NCI-H2196 (cell line): ENCODE data around the gene RBM38.
"Not testable (repeated sequence)": the region's sequence is repeated elsewhere in the genome, so short reads cannot be mapped to it uniquely, and the experiment has no call there.

ENCODE experiments used
- DNase-seq: peaks from one replicate; lab custom pipeline; 2025; ENCODE audit not compliant: unreplicated experiment; lab: John Stamatoyannopoulos, UW

RBM38 gene

DNA sequence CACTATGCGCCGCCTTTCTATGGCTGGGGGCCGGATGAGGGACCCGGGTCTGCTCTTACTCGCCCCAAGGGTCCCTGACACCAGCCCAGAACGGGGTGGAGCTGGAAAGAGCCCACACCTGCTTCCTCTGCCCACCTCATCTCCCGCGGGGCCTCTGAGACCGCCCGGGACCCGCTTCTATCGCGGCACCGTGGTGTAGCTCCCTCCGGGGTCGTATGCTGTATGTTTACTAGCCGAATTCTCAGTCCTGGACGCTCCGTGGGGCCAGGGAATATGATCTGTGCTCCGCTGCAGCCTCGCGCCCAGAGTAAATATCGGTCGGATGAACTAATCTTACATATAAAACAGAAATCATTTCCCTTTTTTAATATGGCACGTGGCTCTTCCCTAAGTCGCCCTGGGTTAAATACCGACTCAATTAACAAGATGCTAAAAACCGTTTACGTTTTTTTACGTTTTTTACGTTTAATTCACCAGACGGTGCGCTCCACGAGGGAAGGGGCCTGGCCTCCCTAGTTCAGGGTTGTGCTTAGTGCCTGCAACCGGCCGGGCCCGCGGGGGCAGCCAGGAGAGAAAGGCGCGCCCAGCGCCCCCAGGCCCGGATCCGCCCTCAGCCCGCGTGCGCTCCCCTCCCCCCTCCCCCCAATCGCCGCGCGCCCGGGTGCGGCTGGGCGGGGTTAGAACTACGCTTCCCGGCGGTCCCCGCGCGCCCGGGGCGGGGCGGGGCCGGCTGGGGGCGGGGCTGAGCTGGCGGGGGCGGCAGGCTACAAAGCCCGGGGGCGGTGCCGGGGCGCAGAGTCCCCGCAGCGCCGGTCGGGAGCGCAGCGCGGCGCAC, at the start of gene RBM38:
Gene RBM38, plus strand, starts transcription at position 793 of the 835 bp plus-strand sequence. CDS start 186 bp downstream, outside the sequence.
- peak; percentile 81 for DNase-seq

DNA sequence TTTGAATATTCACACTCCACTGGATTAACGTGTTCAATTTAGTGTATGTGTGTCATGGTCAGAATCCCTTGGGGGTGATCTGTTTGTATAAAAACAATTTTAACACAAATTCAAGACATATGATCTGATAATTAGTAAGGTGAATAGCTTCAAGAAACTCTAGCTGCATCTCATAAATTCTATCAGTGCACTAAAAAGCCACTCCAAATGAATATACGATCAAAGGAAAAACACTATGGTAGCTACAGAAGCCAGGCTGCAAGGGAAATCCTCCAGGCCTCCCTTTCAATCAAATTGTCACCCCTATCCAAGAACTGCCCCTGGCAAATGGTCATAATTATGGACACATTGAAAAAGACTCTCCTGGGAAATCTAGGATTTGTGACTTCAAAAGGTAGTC, 49.5 kb upstream of the RBM38 start:
- no peak for DNase-seq

DNA sequence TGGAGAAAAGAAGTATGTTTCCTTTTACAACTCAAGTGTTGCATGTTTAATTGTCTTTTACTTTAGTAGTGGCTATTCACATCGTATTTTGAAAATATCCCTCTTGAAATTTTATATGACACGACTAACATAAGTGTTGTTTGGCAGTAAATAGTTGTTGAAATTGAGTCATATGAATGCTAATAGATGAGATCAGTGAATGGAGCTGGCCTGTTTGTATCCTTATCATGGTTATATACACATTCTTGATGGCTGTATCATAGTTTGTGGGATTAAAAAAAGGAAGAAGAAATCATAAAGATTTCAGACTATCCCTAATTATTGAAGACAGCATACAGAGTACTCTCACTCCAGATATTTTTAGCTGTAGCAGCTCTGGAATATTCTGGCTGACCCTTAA, 48.4 kb upstream of the RBM38 start:
- DNase-seq = no peak

DNA sequence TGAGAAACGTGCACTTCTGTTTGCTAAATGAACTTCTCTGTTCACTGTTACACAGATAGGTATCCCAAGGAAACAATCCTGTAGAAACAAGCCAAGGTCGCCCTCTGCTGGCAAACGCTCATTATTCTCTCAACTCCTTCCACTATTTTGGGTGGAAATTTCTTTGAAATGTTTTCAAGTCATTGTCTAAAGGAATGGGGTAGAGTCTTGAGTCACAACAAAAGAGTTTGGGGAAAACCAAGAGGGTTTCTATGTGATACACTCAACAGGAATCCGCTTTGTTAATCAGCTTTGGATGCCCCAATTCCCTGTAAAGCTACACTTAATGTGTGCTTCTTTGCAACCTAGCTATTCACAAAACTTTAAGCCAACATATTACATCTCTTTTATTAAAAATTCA, 44.7 kb upstream of the RBM38 start:
- peak; percentile 76 for DNase-seq

DNA sequence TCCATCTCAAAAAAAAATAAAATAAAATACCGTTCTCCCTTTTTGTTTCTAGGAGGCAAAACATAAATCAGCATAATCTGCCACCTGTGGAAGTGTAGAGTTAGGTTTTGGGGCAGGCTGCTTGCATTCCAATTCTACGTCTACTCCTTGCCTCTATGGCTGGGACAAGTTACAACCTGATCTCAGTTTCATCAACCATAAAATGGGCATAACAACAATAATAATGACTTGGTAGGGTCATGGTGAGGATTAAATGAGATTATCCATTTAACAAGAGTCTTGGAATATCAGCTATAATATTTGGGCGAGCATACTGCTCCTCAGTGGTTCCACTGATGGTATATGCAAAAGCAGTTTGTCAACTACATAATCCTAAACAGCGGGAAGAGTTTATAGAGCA, 43.8 kb upstream of the RBM38 start:
- no peak for DNase-seq

DNA sequence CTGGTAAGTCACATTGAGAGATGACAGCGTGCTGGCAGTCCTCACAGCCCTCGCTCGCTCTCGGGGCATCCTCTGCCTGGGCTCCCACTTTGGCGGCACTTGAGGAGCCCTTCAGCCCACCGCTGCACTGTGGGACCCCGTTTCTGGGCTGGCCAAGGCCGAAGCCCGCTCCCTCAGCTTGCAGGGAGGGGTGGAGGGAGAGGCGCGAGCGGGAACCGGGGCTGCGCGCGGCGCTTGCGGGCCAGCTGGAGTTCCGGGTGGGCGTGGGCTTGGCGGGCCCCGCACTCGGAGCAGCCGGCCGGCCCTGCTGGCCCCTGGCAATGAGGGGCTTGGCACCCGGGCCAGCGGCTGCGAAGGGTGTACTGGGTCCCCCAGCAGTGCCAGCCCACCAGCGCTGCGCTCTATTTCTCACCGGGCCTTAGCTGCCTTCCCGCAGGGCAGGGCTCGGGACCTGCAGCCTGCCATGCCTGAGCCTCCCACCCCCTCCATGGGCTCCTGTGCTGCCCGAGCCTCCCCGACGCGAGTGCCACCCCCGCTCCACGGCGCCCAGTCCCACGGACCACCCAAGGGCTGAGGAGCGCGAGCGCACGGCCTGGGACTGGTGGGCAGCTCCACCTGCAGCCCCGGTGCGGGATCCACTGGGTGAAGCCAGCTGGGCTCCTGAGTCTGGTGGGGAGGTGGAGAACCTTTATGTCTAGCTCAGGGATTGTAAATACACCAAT, 42.8 kb upstream of the RBM38 start:
- not testable (repeated sequence) for DNase-seq

DNA sequence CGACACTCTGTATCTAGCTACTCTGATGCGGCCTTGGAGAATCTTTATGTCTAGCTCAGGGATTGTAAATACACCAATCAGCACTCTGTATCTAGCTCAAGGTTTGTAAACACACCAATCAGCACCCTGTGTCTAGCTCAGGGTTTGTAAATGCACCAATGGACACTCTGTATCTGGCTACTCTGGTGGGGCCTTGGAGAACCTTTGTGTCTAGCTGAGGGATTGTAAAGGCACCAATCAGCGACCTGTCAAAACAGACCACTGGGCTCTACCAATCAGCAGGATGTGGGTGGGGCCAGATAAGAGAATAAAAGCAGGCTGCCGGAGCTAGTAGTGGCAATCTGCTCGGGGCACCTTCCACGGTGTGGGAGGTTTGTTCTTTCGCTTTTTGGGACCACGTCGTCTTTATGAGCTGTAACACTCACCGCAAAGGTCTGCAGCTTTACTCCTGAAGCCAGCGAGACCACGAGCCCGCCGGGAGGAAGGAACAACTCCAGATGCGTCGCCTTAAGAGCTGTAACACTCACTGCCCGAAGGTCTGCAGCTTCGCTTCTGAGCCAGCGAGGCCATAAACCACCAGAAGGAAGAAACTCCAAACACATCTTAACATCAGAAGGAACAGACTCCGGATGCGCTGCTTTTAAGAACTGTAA, 42.1 kb upstream of the RBM38 start:
- not testable (repeated sequence) for DNase-seq

DNA sequence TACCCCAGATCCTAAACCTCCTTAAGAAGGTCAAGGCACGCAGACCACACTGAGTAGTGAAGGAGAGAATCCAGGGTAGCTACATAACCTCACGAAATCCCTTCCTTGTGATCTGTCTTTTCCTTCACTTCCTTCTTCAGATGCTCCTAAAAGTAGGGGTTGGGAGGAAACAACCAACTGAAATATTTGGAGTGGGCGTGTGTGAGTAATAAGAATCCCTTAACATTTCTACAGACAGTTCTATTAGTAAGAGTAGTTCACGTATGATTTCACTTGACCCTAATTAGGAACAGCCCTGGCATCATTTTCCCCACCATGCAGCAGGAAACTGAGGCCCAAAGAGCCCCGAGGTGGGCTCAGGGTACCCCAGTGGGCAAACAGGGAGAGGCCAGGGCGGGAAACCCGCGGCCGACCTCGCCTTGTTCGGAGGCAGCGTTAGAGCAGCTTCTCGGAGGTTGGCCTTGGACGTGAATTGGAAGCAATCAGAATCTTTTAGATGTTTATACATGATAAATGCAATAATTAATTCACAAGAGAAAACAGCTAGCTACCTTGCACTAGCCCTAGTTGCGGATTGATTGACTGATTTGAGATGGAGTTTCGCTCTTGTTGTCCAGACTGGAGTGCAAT, 41.0 kb upstream of the RBM38 start:
- DNase-seq = no peak

DNA sequence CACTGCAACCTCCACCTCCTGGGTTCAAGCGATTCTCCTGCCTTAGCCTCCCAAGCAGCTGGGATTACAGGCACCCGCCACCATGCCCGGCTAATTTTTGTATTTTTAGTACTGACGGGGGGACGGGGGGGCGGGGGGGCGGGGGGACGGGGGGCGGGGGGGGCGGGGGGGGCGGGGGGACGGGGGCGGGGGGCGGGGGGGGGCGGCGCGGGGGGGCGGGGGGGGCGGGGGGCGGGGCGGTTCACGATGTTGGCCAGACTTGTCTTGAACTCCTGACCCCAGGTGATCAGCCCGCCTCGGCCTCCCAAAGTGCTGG, 40.5 kb upstream of the RBM38 start:
- not testable (repeated sequence) for DNase-seq

DNA sequence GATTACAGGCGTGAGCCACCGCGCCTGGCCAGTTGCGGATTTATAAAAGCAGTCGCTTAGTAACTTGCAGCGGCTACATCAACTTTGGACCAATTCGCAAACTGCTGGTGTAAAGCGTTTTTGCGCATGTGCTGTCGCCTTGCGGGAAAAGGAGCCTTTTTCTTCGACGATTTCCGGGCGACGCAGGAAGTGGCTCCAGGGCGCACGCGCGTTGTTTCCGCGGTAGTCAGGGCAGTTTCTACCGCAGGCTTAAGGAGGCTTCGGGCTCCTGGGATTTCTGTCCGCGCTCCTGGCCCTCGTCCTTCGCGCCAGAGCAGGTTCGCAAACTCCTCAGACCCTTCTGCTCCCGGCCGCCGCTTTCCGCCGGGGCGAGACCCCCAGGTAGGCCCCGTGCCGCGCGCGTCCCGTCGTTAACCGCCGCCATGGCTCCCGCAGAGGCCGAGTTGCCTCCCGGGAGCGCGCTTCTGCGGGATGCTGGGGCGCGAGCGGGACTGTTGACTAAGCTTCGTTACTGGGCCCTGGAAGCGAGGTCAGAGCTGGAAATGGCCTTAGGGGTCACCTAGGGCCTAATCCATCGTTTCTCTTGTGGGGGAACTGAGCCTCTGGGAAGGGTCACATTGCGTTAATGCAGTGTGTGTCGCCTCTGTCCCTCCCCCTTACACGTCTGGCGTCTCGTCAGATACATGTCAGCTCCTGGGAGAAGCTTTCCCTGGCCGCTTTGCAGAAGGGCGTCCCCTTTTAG, 40.0 kb upstream of the RBM38 start, which contains the start of gene RAE1:
Gene RAE1, plus strand, starts transcription at position 214 of the 742 bp plus-strand sequence. CDS start 2,784 bp downstream, outside the sequence.
- DNase-seq = peak; percentile 93

DNA sequence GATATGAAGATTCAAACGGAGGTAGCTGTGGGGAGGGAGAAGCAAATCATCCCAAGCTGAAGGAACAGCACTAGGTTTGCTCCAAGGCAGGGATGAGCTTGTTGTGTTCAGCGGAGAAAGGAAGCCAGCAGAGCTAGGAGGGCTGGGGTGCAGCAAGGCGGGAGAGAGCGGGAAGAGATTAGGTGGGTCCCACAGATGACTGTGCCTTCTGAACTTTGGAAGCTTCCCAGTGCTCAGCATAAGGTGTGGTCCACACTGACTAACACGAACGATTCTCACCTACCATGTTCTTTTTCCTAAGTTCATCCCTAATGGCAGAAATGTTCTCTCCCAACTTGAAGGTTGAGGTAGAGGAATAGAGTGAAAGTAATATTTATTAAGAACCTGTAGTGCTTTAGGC, 38.9 kb upstream of the RBM38 start:
- no peak for DNase-seq

DNA sequence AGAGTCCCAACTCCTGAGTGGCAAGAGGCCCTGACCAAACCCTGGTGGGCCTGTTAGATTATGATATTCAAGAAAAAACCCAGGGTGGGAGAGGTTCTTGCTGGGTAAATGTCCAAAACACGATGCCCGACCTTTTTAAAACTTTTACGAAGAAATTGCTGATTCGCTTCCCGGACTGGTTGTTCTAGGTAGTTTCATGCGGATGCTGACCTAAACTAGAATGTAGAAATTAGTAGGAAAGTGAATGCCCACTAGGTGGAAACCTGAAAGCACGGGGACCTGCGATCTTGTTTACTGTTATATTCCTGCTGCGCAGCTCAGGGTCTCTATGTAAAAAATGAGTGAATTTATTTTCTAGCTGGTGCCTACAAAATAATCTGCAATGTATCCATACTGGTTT, 37.8 kb upstream of the RBM38 start:
- no peak for DNase-seq

DNA sequence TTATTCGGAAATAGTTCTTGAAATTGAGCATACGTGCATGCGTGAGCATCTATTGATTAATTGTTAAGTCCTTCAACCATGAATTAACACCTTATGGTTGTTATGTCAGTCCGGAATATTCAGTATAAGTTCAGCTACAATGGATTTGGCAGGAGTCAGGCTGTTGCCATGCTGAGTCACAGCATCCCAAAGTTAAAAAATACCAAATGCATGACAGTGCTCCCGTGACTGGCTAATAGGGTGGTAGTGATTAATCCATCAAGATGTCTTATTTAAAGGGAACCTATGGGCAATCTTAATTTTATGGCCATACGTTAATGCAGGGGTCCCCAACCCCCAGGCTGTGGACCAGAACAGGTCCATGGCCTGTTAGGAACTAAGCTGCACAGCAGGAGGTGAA, 29.7 kb upstream of the RBM38 start:
- DNase-seq = no peak

DNA sequence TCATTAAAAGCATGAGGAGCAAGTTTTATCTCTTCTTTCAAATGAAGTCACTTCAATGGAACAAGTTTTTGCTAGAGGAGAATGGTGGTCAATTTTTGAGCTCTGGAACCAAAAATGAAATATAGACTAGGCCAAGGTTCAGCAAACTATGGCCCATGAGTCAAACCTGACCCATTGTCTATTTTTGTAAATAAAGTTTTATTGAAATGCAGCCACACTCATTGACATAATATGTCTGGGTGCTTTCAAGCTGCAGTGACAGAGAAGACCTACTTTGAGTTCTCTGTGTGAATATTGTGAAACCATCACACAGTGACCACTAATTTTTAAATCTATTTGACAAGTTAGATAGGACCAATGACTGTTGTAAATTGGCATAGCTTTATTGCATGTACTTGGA, 26.7 kb upstream of the RBM38 start:
- DNase-seq = no peak

DNA sequence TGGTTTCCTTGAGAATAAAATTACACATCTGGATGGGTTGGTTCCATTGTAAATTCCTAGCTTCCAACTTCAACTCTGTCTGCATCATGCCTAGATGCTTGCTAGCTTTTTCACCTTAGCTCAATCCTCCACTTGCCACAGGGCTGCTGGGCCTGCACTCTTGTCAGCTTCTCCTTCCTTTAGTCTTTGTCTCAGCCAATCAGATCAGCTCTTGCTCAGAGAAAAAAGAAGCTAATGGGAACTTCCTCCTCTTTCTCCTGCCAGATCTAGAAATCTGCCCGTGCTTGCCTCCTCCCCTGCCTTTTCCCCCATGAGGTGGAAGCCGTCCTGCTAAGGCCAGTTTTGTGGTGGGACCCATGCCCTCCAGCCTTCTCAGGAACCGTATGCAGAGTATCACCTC, 21.6 kb upstream of the RBM38 start:
- DNase-seq = no peak

DNA sequence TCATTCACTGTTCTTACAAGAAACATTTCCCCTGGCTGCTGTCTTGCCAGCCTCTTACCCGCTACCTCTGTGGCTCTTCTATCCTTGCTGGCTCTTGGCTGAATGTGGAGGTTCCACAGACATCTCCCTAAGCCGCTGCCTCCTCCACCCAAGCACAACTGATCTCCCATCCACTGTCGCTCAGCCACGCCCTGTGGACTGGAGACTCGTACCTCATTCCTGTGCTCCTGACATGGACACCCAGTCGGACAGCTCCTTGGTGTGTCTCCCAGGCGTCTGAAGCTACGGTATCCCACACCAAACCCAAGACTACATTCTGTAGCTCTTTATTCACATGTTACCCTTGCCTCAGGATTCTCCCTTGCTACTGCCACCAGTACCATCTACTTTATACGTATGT, 20.9 kb upstream of the RBM38 start:
- DNase-seq = no peak

DNA sequence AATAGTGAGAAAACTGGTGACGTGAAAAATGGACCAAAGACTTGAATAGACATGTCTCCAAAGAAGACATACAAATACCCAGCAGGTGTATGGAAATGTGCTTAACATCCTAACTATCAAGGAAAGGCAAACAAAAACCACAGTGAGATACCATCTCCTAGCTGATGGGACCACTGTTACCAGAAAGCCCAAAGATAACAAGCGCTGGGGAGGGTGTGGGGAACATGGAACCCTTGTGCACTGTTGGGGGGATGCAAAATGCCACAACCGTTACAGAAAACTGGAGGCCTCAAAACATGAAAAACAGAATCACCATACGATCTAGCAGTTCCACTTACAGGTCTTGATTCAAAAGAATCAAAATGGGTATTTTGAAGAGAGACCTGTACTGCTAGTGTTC, 19.8 kb upstream of the RBM38 start:
- DNase-seq = no peak

DNA sequence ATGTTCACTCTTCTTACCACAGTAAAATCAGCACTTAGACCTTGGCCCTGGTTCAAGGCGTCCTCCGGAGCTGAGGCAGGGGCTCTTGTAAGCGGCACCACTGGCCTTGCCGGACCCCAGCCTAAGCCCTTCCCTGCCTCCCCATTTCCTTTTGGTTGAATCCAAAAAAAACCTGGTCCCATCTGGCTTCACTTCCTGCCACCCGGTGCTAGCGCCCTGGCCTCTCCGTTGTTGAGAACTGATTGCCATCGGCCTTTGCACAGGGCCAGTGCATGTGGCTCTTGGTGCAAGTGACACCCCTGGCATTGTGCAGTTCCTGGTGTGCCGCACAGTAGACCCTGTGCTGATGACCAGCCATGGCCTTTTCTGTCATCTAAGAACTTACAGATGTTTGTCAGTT, 19.0 kb upstream of the RBM38 start:
- no peak for DNase-seq

DNA sequence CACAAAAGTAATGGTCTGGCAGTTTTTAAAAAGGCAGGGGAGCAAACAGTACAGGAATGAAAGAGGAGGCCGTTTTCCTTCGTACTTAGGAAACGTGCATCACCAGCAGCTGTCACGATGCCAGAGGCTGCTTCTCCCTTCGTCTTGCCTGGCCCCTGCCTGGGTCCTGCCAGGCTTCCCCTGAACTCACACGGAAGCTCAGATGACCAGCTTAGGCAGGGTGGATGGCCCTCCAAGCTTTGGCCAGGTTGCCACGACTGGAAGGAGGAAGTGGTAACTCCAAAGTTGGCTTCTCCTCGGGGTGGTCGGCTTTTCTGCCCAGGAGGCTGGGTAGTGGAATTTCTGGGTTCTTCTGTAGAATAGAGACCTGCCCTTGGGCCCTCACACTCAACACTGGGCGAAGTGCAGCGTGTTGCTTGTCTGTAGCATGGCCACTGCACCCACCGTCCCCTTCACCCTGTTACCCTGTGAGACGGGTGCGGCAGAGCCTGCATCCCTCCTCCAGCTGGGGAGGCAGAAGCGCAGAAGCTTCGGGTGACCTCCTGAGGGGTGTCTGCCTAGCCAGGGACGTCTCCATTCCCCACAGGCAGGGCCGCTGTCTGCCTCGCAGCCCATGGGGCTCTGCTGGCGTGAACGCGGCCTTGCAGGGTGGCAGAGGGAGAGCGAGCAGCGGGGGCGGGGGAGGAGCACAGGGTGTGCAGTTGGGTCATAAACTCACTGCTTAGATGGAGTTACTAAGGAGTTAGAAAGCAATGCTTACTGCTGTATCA, 18.4 kb upstream of the RBM38 start:
- no peak for DNase-seq

DNA sequence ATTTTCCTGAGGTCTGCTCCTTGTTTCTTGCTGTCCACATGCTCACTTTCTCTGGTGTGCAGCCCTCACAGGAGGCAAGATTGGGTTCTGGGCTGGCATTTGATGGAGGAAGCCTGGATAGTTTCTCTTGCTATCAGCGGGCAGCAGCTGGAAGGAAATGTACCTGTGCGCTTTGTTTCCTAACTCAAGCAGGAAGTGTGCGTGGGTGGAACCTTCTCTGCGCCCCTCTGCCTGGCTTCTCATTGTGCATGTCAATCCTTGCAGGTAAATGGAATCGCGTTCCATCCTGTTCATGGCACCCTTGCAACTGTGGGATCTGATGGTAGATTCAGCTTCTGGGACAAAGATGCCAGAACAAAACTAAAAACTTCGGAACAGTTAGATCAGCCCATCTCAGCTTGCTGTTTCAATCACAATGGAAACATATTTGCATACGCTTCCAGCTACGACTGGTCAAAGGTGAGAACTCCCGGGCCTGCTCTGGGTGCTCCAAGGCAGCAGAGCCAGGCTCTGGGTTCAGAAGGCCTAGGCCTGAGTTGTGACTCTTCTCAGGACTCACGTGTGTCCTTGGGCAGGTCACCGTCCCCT, 16.8 kb upstream of the RBM38 start:
- no peak for DNase-seq
